ENCODE results near the gene ATE1. TPM values are rescaled to one million over a fixed set of nuclear protein-coding genes. Genes with fewer than 3 reads are reported as not detected.
"Not testable (repeated sequence)": the region's sequence is repeated elsewhere in the genome, so short reads cannot be mapped to it uniquely, and the experiment has no call there.

The ATE1 gene
- polyA plus RNA-seq (2014; cell fraction: cytosol; rRNA removed) = 13.7 and 20.5 TPM in 2 replicates
- polyA plus RNA-seq (2014; cell fraction: nucleus; rRNA removed) = 16.5 and 28.0 TPM in 2 replicates

GRCh38 chr10:121927841-121928527, at the start of gene ATE1:
Gene ATE1, minus strand, starts transcription at chr10:121928031. Its CDS starts 82 bp downstream, at chr10:121927949.
- peak; percentile 93 for DNase-seq (ENCODE audit: low spot score)

- DNase-seq (ENCODE audit: low spot score) = no peak
These were observed 48.8 kb upstream of the ATE1 start for GRCh38 chr10:121976607-121977006.

GRCh38 chr10:121975295-121976086, 47.7 kb upstream of the ATE1 start:
- DNase-seq (ENCODE audit: low spot score) = no peak

DNA sequence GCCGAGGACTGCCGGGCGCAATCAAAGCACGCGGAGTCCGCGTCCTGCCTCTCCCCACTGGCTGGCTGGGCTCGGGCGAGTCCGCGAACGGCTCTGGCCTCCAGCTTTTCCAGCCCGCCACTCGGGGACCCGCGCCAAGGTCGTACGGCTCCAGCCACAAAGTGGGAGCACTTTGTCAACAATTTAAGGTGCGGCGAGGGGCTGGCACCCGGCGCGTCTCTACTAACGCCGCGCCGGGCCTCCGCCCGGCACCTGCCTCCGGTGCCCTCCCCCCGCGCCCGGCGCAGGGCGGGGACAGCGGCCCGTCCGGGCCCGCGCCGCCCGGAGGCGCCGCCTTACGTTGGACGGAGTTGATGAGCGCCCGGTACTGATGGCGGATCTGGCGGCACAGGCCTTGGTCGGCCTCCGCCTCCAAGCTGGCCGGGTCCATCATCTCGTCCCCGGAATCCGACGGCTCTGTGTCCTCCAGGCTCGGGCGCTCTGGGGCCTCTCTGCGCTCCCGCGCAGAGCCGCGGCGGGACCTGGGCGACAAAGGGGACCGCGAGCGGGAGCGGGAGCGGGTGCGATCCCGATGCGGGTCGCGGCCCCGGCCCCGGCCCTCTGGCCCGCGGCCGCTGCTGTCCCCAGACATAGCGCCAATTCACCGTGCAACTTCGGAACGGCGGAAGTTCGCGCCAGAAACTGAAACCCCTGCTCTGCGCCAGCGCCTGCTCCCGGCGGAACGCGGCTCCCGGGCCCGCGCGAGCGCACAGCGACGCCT, 46.9 kb upstream of the ATE1 start, which contains the start of gene NSMCE4A:
Gene NSMCE4A (minus strand): TSS at position 683 of the 760 bp plus-strand sequence. CDS start 52 bp downstream, at position 631.
- peak; percentile 82 for DNase-seq (ENCODE audit: low spot score)

DNA sequence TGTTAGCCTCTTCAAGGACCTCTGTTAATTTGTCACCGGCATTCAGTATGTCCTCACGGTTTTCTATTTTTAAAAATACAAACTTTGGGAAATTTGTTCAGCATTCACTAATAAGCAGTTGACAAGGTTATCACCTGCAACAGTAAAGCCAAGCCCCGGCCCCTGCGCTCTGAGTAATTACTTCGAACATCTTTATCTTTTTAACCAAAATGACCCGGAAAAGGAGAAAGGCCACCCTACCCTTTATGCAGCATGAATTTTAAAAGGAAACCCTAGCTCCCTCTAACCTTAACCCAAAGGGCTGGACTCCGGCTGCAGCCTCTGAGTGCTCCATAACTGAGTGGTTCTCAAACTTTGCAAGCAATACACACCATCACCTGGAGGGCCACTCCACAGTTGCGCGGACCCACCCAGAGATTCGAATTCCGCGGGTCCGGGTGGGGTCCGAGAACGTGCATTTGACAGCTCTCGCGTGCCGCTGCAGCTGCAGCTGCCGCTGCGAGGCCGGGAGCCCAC, 46.2 kb upstream of the ATE1 start:
- DNase-seq (ENCODE audit: low spot score) = no peak

DNA sequence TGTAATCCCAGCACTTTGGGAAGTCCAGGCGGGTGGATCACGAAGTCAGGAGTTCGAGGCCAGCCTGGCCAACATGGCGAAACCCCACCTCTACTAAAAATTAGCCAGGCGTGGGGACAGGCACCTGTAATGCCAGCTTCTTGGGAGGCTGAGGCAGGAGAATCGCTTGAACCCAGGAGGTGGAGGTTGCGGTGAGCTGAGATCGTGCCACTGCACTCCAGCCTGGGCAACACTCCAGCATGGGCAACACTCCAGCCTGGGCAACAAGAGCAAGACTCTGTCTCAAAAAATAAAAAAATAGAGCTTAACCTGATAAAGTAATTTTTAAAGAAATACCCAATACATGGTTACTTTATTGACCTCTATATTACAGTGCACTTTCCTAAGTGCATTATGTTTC, 41.3 kb upstream of the ATE1 start:
- DNase-seq (ENCODE audit: low spot score) = not testable (repeated sequence)

DNA sequence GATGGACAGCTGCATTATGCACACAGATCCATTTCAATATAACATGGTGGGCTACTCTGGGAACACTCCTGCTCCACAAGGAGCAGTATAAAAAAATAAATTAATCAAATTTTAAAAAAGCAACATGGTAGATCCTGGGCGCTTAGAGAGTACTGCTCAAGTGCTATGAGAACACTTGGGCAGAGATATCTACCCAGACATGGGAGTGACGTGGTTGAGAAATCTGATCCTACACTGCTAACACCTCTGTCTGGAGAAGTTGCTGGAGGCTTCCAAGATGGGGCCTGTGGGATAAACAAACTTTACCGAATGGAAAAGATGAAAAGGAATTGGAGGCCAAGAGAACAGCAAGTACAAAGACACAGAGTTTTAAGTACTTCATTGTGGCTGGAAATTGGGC, 38.2 kb upstream of the ATE1 start:
- no peak for DNase-seq (ENCODE audit: low spot score)

GRCh38 chr10:121961456-121961855, 33.6 kb upstream of the ATE1 start:
- no peak for DNase-seq (ENCODE audit: low spot score)

- no peak for DNase-seq (ENCODE audit: low spot score)
These were observed 31.8 kb upstream of the ATE1 start for GRCh38 chr10:121959671-121960070.

- no peak for DNase-seq (ENCODE audit: low spot score)
These were observed 28.6 kb upstream of the ATE1 start for GRCh38 chr10:121956111-121957061.

GRCh38 chr10:121952226-121952625, 24.4 kb upstream of the ATE1 start:
- DNase-seq (ENCODE audit: low spot score) = no peak

GRCh38 chr10:121949451-121949850, 21.6 kb upstream of the ATE1 start:
- no peak for DNase-seq (ENCODE audit: low spot score)

- DNase-seq (ENCODE audit: low spot score) = no peak
These were observed 21.2 kb upstream of the ATE1 start for GRCh38 chr10:121949049-121949448.

DNA sequence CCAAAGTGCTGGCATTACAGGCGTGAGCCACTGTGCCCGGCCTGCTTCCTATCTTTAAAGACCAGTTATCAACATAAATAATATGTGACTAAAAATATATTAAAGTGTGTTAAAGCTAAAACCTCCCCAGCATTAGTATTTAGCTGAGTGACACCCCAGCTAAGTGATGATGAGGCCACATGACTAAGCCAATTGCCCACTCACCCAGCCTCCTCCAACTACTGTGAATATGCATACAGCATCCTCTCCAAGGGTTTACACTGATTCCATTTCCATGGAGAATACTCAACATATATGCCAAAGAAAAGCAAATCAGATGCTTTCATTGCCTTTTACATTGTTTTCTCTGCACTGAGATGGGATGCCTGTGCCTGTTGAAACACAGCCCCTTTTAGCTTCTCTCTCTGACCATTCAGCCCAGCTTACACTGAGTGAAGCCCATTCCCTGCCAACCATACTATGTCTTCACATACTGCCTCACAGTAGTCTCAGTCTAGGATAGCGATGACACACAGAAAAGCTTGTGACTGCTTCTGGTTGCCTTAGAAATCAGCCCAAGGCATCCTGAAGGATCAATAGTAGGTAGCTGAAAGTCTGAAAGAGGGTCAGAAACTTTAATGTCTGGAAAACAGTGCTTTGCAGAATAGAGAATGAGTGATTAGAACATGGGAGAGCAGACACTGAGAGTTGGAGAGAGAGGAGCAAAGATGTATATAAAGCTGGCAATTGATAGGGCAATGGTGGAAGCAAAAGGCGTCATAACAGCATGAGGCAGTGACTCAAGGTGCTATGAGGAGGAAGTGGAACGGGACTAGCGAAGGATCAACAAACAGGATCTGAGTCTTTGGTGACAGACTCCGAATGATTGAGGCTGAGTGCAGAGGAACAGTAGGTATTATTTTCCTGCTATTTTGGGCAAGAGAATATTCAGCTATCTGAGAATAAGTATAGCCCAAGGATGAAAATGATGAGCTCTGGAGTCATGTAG, 19.8 kb upstream of the ATE1 start:
- no peak for DNase-seq (ENCODE audit: low spot score)

GRCh38 chr10:121942749-121943416, 15.1 kb upstream of the ATE1 start:
- no peak for DNase-seq (ENCODE audit: low spot score)

DNA sequence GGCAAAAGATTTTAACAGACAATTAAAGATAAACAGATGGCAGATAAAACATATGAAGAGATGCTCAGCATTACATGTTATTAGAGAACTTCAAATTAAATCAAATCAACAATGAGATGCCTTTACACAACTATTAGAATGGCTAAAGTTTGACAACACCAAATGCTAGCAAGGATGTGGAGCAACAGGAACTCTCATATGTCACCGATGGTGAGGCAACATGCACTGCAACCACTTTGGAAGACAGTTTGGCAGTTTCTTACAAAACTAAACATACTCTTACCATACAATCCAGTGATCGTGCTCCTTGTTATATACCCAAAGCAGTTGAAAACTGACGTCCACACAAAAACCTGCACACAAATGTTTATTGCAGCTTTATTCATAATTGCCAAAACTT, 13.7 kb upstream of the ATE1 start:
- DNase-seq (ENCODE audit: low spot score) = no peak

DNA sequence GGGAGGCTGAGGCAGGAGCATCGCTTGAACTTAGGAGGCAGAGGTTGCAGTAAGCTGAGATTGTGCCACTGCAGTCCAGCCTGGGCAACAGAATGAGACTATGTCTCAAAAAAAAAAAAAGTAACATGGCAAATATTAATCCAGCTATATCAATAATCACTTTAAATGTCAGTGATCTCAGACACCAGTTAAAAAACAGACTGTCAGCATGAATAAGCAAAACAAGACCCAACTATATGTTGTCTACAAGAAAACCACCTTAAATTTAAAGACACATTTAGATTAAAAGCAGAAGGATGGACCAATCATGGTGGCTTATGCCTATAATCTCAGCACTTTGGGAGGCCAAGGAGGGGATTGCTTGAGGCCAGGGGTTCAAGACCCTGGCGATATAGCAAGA, 8.5 kb upstream of the ATE1 start:
- no peak for DNase-seq (ENCODE audit: low spot score)

GRCh38 chr10:121935702-121936101, 7.9 kb upstream of the ATE1 start:
- peak; percentile 97 for DNase-seq (ENCODE audit: low spot score)
